HepG2 (cell line): ENCODE data around the gene UNG. TPM values are rescaled to one million over a fixed set of nuclear protein-coding genes. Genes with fewer than 3 reads are reported as not detected.
A peak's percentile ranks its signal among the peaks of the same experiment; 100 is the strongest.

ENCODE experiments used
- E2F1 ChIP-seq: sonication (generic); formaldehyde crosslinking; IDR thresholded peaks from 2 replicates; pipeline ENCODE4 v1.5.0; 2020; ENCODE audit warnings: missing genetic modification reagents
- EZH2 ChIP-seq: conservative IDR thresholded peaks from 2 replicates; pipeline ENCODE4 v1.6.1; 2012; ENCODE audit warnings: mild to moderate bottlenecking, low read depth, low read length, moderate library complexity
- GMEB2 ChIP-seq: IDR thresholded peaks from 2 replicates; pipeline ENCODE4 v1.6.1; 2016; ENCODE audit warnings: missing biosample characterization, missing genetic modification reagents, low read depth
- KMT2A ChIP-seq: sonication (generic); formaldehyde crosslinking; IDR thresholded peaks from 2 replicates; pipeline ENCODE4 v1.4.0; 2020; ENCODE audit warnings: missing genetic modification reagents
- MLLT10 ChIP-seq: sonication (generic); formaldehyde crosslinking; IDR thresholded peaks from 2 replicates; pipeline ENCODE4 v1.4.0; 2020; ENCODE audit warnings: missing genetic modification reagents
- MNT ChIP-seq: fragments of 450-650 bp; IDR thresholded peaks from 2 replicates; pipeline ENCODE4 v1.6.1; 2016
- MXI1 ChIP-seq: IDR thresholded peaks from 3 replicates; pipeline ENCODE4 v1.6.1; 2012; ENCODE audit warnings: low read depth, low read length, inconsistent platforms, borderline replicate concordance
- PHF21A ChIP-seq: sonication (generic); formaldehyde crosslinking; IDR thresholded peaks from 2 replicates; pipeline ENCODE4 v1.5.0; 2020; ENCODE audit warnings: mild to moderate bottlenecking, missing genetic modification reagents
- RBAK ChIP-seq: sonication (generic); formaldehyde crosslinking; IDR thresholded peaks from 2 replicates; pipeline ENCODE4 v1.5.1; 2020; ENCODE audit warnings: mild to moderate bottlenecking, missing genetic modification reagents
- RBM22 ChIP-seq: fragments of 200-400 bp; formaldehyde crosslinking; optimal IDR thresholded peaks from 2 replicates; pipeline ENCODE3; 2017; ENCODE audit warnings: mild to moderate bottlenecking, low read length, moderate library complexity
- RBM39 ChIP-seq: fragments of 200-400 bp; formaldehyde crosslinking; IDR thresholded peaks from one replicate; pipeline ENCODE4 v1.6.1; 2018; ENCODE audit warnings: antibody characterized with exemption, mild to moderate bottlenecking, low read depth, low read length; ENCODE audit not compliant: poor library complexity, severe bottlenecking
- RXRB ChIP-seq: IDR thresholded peaks from 2 replicates; pipeline ENCODE4 v1.6.1; 2016; ENCODE audit warnings: borderline replicate concordance, missing genetic modification reagents, missing compliant biosample characterization
- SMAD9 ChIP-seq: sonication (generic); formaldehyde crosslinking; IDR thresholded peaks from 2 replicates; pipeline ENCODE4 v1.5.1; 2020; ENCODE audit warnings: mild to moderate bottlenecking, missing genetic modification reagents
- SP2 ChIP-seq: sonication (generic); formaldehyde crosslinking; IDR thresholded peaks from 2 replicates; pipeline ENCODE4 v1.5.1; 2020; ENCODE audit warnings: mild to moderate bottlenecking, missing genetic modification reagents
- TARDBP ChIP-seq: sonication (generic); formaldehyde crosslinking; IDR thresholded peaks from 2 replicates; pipeline ENCODE4 v1.8.0; 2022; ENCODE audit warnings: mild to moderate bottlenecking, missing genetic modification reagents
- THYN1 ChIP-seq: sonication (generic); formaldehyde crosslinking; IDR thresholded peaks from 2 replicates; pipeline ENCODE4 v1.8.1; 2023; ENCODE audit warnings: low read depth, mild to moderate bottlenecking, moderate library complexity, missing genetic modification reagents, borderline replicate concordance
- ZFP1 ChIP-seq: IDR thresholded peaks from 2 replicates; pipeline ENCODE4 v1.6.1; 2016
- ZMYM4 ChIP-seq: sonication (generic); formaldehyde crosslinking; IDR thresholded peaks from 2 replicates; pipeline ENCODE4 v1.8.1; 2023; ENCODE audit warnings: mild to moderate bottlenecking, missing genetic modification reagents
- ZNF274 ChIP-seq: sonication (generic); formaldehyde crosslinking; IDR thresholded peaks from 2 replicates; pipeline ENCODE4 v1.5.1; 2020; ENCODE audit warnings: mild to moderate bottlenecking, missing genetic modification reagents
- ZNF3 ChIP-seq: IDR thresholded peaks from 2 replicates; pipeline ENCODE4 v1.7.0; 2017; ENCODE audit warnings: inconsistent platforms
- ZNF335 ChIP-seq: sonication (generic); formaldehyde crosslinking; IDR thresholded peaks from 2 replicates; pipeline ENCODE4 v1.4.0; 2020; ENCODE audit warnings: missing genetic modification reagents
- ZNF503 ChIP-seq: sonication (generic); formaldehyde crosslinking; IDR thresholded peaks from 2 replicates; pipeline ENCODE4 v1.4.0; 2020; ENCODE audit warnings: missing genetic modification reagents
- ZNF556 ChIP-seq: sonication (generic); formaldehyde crosslinking; IDR thresholded peaks from 2 replicates; pipeline ENCODE4 v1.4.0; 2020; ENCODE audit warnings: mild to moderate bottlenecking, missing genetic modification reagents, borderline replicate concordance
- ZNF576 ChIP-seq: sonication (generic); formaldehyde crosslinking; IDR thresholded peaks from 2 replicates; pipeline ENCODE4 v1.4.0; 2020; ENCODE audit warnings: mild to moderate bottlenecking, missing genetic modification reagents
- ZNF652 ChIP-seq: IDR thresholded peaks from 2 replicates; pipeline ENCODE4 v1.6.1; 2016; ENCODE audit warnings: low read depth, borderline replicate concordance
- polyA plus RNA-seq, 8 experiments: library from polyadenylated mRNA; depleted of rRNA in 3 of 8; stranded (reverse) in 7 of 8; unstranded in 1 of 8; fragments of >200 nt; fragmentation: Illumina TruSeq in 4 of 8; extraction: Trizol in 4 of 8; gene quantifications; 2 replicates each; pipeline versions ENCODE4 v1.2.1 to v1.2.3, GENCODE V29; 2011 to 2016; ENCODE audit warnings: low read depth in 4 of 8, missing spikeins in 1 of 8, mixed read lengths in 1 of 8; ENCODE audit not compliant: insufficient read depth in 1 of 8
- total RNA-seq, 5 experiments: library from RNA; depleted of rRNA; stranded (reverse); fragments of >200 nt; fragmentation: Illumina TruSeq; extraction: Trizol; gene quantifications; 2 replicates each; pipeline ENCODE4 v1.2.3, GENCODE V29; 2016; ENCODE audit warnings: low read depth in 1 of 5

UNG gene
- total and polyA plus RNA-seq, 2 of the 13 experiments (the other 11 are each of a cell fraction or from before 2014, with no cell fraction given), result 23.3 to 114 TPM

- TF ChIP-seq KMT2A (peak; percentile 66; the same call in 1 of the 2 replicates), ZNF3 (CRISPR knock-in tag) (no peak), SP2 (CRISPR knock-in tag) (no peak), EZH2 (no peak), MLLT10 (CRISPR knock-in tag) (no peak), RBM39 (peak; percentile 65), ZMYM4 (CRISPR knock-in tag) (peak; percentile 8; the same call in 1 of the 2 replicates), E2F1 (CRISPR knock-in tag) (0 out of 2 replicates have a peak, but pooled peaks have one; percentile 8), THYN1 (CRISPR knock-in tag) (no peak), TARDBP (no peak), ZNF503 (CRISPR knock-in tag) (no peak), PHF21A (peak; percentile 50; the same call in 1 of the 2 replicates), ZNF576 (CRISPR knock-in tag) (no peak), ZNF274 (CRISPR knock-in tag) (no peak), ZNF335 (CRISPR knock-in tag) (peak; percentile 34; the same call in 1 of the 2 replicates), SMAD9 (no peak), RBAK (CRISPR knock-in tag) (no peak), RXRB (CRISPR knock-in tag) (no peak), RBM22 (no peak), MXI1 (no peak), ZFP1 (CRISPR knock-in tag) (no peak), GMEB2 (no peak), ZNF652 (CRISPR knock-in tag) (no peak), ZNF556 (no peak), MNT (no peak)
Measured at GRCh38 chr12:109098183-109098604, 797 bp downstream of the UNG start (continued).
